Tibial nerve (tissue), 4 donors: Measurements from ENCODE around the gene PHKB.

ENCODE experiments used
- EP300 ChIP-seq, 2 donors: sonication (generic); formaldehyde crosslinking; IDR thresholded peaks; one replicate each; pipeline ENCODE4 v1.6.1; 2017; ENCODE audit warnings: antibody characterized with exemption in 2 of 2, mild to moderate bottlenecking in 1 of 2
- POLR2A ChIP-seq, 2 donors: fragments of 450-650 bp; IDR thresholded peaks; one replicate each; pipeline ENCODE4 v1.6.1; 2017; ENCODE audit warnings: antibody characterized with exemption in 2 of 2, mild to moderate bottlenecking in 2 of 2, moderate library complexity in 2 of 2
- TF ChIP-seq, protein P1 (sequence below), 5 experiments: fragments of 200-600 bp in 3 of 5; fragments of 450-650 bp in 2 of 5; sonication (generic) in 3 of 5; IDR thresholded peaks; one replicate each; pipeline ENCODE4 v1.5.1; 2016 to 2019; ENCODE audit warnings: antibody characterized with exemption in 5 of 5, mild to moderate bottlenecking in 3 of 5, moderate library complexity in 2 of 5

DNA sequence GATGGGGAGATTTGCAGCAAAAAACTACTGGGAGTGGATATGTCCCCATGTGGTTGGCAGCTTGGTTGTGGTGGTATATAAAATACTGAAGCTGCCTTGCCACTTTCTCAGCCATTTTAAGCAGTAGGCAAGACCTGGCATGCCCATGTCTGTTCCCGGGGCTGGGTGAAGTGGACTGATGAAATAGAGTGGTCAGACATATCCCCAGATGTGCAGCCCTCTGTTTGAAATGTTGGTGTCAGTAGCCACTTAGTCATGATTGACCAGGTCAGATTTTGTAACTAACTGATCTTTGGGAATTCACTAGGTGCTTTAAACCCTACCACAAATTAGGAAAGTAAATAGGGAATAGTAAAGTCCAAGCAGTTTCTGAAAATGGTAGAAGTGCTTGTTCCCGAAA, 151.6 kb downstream of the PHKB start:
- TF ChIP-seq, protein P1, sequence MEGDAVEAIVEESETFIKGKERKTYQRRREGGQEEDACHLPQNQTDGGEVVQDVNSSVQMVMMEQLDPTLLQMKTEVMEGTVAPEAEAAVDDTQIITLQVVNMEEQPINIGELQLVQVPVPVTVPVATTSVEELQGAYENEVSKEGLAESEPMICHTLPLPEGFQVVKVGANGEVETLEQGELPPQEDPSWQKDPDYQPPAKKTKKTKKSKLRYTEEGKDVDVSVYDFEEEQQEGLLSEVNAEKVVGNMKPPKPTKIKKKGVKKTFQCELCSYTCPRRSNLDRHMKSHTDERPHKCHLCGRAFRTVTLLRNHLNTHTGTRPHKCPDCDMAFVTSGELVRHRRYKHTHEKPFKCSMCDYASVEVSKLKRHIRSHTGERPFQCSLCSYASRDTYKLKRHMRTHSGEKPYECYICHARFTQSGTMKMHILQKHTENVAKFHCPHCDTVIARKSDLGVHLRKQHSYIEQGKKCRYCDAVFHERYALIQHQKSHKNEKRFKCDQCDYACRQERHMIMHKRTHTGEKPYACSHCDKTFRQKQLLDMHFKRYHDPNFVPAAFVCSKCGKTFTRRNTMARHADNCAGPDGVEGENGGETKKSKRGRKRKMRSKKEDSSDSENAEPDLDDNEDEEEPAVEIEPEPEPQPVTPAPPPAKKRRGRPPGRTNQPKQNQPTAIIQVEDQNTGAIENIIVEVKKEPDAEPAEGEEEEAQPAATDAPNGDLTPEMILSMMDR (IDR thresholded peaks at IDR 0.05) = no peak
- TF ChIP-seq EP300 (IDR thresholded peaks at IDR 0.05) (no peak), POLR2A (IDR thresholded peaks at IDR 0.05) (no peak)
